ENCODE data around the gene APBB1IP.

The APBB1IP gene

GRCh38 chr10:26513101-26513500 lies 75.0 kb downstream of the APBB1IP start:
- DNase-seq, result no peak

DNA sequence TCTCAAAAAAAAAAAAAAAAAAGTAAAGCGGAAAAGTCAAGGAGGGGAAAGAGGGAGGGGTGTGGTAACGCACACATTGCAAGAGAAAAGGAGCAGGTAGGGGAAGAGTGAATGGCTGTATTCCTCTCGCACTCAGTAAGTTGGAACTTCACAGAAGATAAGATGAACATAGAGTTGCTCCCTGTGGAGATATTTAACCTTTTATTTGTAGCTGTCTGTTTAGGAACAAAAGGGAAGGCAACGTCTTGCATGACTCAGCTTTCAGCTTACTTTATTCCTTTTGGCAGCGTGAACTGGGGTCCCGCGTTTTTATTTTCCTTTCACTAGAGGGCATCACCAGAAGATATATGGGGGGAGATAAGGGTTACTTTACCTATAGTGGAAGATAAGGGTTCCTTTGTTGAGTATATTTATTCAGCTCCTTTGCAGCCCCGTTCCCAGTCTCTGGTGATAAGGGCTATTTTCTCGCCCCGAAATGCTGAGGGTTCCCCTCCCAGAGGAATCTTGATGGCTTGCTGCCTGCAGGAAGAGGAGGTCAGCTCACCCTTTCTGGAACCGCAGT lies 78.5 kb downstream of the APBB1IP start:
- no peak for DNase-seq

DNA sequence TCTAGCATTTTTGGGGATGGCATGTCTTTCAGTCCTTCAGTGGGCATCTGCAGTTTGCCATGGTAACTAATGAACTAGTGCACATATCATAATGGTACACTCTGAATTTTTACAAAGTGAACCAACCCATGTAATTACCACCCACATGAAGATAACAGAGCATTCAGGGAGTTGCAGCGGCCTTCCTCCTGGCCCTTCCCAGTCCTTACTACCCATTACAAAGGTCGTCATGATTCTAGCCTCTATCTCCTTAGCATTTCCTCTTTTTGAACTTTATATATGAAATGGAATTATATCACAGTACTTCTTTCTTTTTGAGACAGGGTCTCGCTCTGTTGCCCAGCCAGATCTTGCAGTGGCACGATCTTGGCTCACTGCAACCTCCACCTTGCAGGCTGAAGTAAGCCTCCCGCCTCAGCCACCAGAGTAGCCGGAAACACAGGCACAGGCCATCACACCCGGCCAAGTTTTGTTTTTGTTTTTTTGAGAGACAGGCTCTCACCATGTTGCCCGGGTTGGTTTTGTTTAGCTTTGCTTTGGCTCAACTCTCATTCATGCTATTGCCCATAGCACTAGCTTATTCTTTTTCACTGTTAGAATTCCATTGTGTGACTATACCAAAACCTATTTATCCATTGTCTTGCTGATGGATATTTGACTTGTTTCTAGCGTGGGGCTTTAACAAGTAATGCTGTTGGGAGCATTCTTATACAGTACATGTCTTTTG lies 79.2 kb downstream of the APBB1IP start:
- DNase-seq, result no peak

DNA sequence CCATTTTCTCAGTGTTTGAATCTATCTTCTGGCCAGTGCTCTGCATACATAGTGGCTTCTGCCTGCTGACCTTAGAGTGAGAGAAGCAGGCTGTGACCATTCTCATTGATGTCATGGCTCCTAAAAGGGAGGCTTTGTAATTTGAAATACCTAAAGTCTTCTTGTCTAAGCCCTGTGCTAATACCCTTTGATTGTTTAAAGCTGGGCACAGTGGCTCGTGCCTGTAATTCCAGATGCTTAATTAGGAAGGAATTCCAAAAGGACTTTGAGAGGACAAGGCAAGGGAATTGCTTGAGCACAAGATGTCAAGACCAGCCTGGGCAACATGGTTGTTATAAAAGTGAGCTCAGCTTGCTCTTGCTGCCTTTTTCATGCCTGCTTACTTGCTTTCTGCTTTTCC lies 81.7 kb downstream of the APBB1IP start:
- DNase-seq, result no peak

GRCh38 chr10:26520575-26520974 lies 82.4 kb downstream of the APBB1IP start:
- no peak for DNase-seq

- no peak for DNase-seq
Measured at GRCh38 chr10:26524161-26524896, 86.2 kb downstream of the APBB1IP start.

DNA sequence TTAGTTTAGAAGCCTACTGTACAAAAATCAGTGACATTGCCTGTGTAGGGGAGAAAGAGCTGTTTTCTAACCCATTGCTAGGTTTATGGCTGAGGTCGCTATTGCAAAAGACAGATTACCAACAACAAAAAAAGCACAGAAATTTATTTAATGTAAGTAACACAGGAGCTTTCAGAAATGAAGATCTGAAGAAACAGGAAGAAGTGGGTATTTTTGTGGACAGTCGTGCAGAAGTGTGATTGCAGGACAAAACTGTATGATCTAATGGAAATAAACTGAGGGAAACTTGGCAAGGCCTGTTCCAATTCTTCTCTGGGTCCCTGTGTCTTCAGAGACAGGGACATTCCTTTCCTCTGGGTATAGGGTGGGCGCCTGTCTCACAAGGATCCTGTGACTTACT lies 87.4 kb downstream of the APBB1IP start:
- no peak for DNase-seq

- DNase-seq, result no peak
Measured at GRCh38 chr10:26527018-26527417, 88.9 kb downstream of the APBB1IP start.

GRCh38 chr10:26528048-26528447 lies 89.9 kb downstream of the APBB1IP start:
- DNase-seq, result no peak

DNA sequence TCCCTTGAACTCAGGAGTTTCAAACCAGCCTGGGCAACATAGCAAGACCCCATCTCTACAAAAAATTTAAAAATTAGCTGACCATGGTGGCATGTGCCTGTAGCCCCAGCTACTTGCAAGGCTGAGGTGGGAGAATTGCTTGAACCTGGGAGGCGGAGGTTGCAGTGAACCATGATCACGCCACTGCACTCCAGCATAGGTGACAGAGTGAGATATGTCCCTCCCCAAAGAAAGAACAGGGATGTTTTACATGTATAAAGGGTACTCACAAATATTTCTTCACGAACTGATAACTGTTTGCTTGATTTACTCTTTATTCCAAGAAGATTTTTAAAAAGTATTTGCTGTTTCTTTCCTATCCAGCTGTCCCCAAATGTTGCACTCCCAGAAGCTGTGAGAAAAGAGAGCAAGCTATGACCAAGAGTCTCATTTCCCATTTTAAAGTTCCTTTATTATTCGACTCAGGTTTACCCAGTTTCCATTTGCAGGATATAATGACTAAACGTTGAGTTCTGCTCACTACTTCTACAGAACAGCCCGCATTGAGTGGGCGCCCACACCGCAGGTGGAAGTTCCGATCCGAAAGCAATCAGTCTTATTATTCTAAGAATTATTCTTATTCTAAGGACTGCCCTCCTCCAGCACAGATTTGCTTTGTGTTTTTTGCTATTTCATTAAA lies 90.7 kb downstream of the APBB1IP start:
- DNase-seq, result no peak

- no peak for DNase-seq
Measured at GRCh38 chr10:26534384-26534783, 96.2 kb downstream of the APBB1IP start.

DNA sequence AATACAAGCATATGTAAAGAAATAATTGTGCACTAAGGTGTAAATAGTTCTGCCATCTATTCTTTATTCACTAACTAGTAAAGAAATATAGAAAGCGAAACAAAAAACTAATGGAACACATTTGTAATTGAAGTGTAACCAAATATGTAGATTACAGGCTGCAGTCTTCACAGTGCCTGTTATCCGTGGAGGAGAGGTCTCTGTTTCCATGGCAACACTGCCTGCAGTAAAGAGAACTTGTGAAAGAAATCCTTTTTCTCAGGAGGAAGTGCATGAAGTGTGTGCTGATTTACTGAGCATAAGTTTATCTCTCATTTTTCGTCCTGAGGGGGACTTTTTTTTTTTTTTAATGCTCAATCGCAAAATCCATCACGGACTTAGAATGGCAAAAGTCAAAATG lies 102.5 kb downstream of the APBB1IP start:
- DNase-seq, result no peak

GRCh38 chr10:26543567-26544306 lies 105.6 kb downstream of the APBB1IP start:
- DNase-seq, result no peak

GRCh38 chr10:26544932-26545331 lies 106.8 kb downstream of the APBB1IP start:
- no peak for DNase-seq

DNA sequence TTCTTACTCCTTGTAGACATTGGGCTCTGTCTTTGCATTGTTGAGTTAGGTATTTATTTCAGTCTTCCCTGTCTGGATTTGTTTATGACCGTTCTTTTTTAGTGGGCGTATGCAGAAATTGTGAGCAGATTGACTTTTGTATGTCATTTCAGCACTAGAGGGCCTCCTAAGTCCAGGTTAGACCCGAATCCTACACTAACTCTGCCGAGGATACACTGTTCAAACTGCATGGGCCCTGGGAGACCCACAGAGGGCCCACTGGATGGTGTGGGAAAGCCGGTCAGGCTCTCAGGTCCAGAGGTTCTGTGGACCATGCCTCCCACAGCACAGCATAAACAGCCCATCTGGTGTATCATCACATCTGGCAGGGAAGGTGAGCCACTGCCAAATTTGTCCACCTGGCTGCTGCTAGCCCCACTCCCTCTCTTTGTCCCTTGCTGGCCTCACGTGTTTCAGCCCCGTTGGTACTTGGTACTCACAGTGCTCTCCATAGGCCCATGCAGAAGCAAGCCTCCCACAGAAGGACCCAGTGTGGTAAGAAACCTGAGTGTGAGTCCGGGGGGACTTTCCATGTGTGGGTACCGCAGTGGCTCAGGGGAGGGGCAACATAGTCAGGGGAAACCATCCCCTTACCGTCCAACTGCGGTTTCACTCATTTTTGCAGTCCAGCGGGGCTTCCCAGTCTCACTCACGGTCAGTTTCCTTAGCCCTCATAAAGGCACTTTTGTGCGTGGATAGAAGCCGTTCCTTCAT lies 112.8 kb downstream of the APBB1IP start:
- DNase-seq, result no peak

DNA sequence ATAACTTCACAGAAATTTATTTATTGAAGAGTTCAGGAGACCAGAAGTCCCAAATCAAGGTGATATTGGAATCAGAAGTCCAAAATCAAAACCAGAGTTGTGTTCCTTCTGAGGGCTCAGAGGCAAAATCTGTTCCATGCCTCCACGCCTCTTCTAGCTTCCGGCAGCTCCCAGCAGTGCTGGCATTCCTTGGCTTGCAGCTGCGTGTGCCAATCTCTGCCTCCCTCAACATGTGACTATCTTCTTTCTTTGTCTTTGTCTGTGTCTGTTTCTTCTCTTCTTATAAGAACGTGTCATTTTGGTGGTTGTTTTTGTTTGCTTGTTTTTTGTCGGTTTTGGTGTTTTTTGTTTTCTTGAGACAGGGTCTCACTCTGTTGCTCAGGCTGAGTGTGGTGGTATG lies 116.1 kb downstream of the APBB1IP start:
- DNase-seq, result no peak

DNA sequence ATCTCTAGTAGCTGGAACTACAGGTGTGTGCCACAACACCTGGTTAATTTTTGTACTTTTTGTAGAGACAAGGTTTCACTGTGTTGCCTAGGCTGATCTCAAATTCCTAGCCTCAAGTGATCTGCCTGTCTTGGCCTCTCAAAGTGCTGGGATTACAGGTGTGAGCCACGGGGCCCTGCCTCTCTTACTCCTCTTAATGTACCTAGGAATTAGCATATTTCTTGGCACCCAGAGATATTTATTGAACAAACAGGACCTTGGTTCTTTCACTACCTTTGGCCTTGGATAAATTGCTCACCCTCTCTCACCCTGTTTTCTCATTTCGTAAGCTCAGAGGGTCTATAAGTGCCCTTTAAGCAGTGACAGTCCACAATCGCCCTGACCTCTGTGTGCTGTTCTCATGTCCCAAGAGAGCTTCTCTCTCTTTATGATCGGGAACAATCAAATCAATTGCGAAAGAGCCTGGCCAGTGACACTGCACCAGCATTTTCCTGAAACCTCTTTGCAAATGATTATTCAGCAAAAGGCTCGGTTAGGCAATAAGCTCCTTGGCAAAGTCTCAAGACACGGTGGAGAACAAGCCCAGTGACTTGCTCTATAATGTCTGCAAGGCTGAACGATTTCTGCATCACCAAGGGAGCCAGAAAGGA lies 117.7 kb downstream of the APBB1IP start:
- DNase-seq, result no peak

DNA sequence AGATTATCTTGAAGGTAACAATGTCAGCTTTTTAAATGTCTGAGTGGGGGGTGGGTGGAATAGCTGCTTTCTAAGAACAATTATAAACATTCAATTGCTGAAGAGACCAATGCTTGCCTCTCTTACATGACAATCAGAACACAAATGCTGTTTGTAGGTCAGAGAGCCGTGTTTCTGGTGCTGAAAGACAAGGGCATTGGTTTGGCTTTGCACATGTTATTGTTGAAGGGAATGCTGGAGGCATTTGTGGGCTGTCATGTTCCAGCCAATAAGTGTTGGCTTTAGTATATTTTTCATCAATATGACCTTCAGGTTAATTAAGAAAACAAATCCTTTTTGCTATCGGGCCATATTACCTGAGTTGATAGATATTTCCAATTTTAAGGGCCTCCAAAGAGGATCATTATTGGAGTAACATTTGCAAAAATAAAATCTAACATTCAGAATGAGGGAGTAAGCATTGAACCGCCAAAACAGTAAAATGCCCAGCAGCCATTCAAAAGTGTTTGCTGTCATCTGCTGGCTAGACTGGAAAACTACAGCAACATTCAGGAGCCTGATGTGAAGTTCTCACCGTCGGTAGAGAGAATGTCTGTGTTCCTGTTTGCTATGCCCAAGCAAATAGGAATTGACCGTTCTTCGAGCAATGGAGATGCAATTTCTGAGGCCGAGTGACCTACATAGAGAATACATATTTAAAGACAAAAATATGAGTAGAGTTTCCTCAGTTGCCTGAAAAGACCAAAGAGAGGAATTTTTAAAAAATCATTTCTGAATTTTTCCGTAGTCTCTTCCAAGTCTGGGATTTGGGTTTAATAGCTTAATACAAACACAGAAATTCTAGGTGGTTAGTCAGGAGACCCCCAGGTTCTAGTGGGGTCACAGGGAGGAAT lies 118.9 kb downstream of the APBB1IP start:
- no peak for DNase-seq

GRCh38 chr10:26557641-26558014 lies 119.5 kb downstream of the APBB1IP start:
- no peak for DNase-seq

DNA sequence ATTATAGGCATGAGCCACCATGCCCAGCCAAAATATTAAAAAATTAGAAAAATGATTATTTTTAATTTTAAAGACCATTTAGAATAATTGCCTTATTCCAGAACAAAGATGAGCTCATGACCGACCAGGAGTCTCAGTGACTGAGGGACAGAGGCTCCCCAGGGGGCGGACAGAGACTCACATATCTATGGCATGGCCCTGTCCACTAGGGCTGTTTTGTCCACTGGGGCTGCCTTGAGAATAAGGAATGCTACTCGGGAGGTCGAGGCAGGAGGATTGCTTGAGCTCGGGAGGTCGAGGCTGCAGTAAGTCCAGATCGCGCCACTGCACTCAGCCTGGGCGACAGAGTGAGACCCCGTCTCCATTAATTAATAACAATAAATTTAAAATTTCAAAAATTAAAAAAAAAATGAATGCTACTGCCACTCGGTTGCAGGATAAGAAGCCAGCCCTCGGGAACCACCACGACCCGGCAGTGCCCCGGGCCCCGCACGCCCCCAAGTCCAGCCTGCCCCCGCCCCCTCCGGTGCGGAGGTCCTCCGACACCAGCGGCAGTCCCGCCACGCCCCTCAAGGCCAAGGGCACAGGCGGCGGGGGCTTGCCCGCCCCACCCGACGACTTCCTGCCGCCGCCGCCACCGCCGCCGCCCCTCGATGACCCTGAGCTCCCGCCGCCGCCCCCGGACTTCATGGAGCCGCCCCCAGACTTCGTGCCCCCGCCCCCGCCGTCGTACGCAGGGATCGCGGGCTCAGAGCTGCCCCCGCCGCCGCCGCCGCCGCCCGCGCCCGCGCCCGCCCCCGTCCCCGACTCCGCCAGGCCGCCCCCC lies 128.6 kb downstream of the APBB1IP start:
- DNase-seq, result no peak

All from activated CD4-positive, CD25-positive, alpha-beta regulatory T cell (primary cell).